ACHN (cell line): ENCODE results near the gene IL1RL1.

Source experiments
- DNase-seq: peaks from one replicate; pipeline ENCODE4 v3.0.0-alpha.2; 2015
- in situ Hi-C: cut with HindIII; loops from 2 replicates; pipeline ENCODE4 v1.10.0; 2017; ENCODE audit warnings: low sequenced_read_pairs, low pct_ligation_motif_present, low pct_unique_long_range_greater_than_20kb

IL1RL1 gene

DNA sequence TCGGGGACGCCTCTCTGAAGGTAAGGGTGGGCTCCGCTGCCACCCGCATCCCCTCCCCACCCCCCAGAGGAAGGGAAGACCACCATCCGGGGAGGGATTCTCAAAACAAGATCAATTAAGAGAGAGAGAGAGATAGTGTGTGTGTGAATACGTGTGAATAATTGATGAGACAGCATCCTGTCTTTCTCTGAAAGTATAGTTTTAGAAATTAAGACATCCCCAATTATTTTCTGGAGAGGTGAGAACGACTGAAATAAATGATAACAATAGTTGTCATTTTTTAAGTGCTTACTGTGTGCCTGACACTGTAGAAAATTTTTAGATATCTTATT is 45.0 kb downstream of the IL1RL1 start:
- in situ Hi-C loops = loop anchor here (25.0 kb wide), 1 partner anchor 94 kb away; no protein-coding TSS in a partner anchor
- DNase-seq = no peak

DNA sequence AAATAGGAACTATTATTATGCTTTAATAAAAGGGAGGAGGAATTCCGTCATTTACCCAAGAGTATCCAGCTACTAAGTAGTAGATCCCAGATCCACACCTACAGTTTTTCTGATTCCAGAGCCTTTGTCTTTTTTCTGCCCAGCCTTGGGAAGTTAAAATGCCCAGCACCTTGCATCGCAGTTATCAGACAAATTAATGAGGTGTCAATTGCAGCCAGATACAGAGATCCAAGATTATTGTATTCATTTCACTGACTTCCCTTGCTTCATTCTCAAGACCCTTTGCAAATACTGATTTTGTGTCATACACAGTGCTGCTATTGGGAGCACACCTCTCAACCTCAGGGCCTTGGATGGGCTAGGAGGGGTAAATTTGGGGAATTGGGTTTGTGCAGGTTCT is 45.4 kb downstream of the IL1RL1 start:
- no peak for DNase-seq
- in situ Hi-C loops = loop anchor here (25.0 kb wide), 1 partner anchor 94 kb away; no protein-coding TSS in a partner anchor

DNA sequence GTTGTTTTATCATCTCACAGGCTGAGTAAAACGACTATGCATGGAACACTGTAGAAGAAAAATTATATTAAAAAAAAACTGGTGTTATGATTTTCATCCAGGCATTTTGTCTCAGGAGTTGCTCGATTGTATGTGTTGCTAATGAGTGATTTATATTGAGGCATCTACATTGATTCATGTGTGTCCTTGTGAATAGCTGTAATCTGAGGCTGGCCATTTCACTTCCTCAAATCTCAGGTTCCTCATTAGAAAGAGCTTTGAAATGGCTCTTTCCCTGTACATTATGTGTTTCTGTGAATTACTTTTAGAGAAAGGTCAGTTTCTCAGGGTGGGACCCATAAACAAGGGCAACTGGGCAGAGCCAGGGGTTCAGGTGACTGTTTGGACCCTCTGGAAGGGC is 46.6 kb downstream of the IL1RL1 start:
- DNase-seq = no peak

DNA sequence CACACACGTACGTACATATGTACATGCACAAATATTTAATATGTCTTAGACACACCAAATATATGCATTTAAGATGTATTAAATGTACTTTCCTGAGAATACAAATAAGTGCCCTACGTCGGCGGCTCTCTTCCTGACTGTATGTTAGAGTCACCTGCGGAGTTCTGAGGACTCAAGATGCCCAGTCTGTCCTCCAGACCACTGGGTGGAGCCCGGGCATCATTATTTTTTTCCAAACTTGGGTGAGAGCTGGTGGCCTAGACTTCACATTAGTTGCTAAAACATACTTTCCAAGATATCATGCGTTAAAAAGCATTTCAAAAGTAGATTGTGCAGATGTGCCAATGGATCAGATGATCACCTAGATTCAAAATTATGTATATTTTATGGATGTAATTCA is 47.1 kb downstream of the IL1RL1 start:
- in situ Hi-C loops = loop anchor here (25.0 kb wide), 1 partner anchor 96 kb away; no protein-coding TSS in a partner anchor
- no peak for DNase-seq

More for the DNA sequence above, 46.6 kb downstream of the IL1RL1 start:
- in situ Hi-C loops = loop anchor here (25.0 kb wide), 1 partner anchor 96 kb away; no protein-coding TSS in a partner anchor

DNA sequence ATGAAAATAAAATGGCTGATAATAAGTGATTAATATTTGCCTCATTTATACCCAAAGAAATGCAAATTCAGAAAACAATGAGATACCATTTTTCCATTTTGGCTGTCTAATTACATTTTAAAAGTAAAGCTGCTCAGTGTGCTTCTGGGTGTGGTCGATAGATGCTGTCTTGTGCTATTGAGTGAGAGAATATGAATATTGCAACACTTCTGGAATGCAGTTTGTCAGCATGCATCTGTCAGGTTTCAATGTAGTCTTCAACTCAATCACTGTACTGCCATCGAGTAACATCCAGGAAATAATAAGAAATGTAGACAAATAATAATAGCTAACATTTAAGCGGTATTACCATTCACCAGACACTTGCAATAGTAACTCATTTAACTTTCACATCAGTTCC is 48.2 kb downstream of the IL1RL1 start:
- in situ Hi-C loops = loop anchor here (25.0 kb wide), 1 partner anchor 97 kb away; no protein-coding TSS in a partner anchor
- no peak for DNase-seq

DNA sequence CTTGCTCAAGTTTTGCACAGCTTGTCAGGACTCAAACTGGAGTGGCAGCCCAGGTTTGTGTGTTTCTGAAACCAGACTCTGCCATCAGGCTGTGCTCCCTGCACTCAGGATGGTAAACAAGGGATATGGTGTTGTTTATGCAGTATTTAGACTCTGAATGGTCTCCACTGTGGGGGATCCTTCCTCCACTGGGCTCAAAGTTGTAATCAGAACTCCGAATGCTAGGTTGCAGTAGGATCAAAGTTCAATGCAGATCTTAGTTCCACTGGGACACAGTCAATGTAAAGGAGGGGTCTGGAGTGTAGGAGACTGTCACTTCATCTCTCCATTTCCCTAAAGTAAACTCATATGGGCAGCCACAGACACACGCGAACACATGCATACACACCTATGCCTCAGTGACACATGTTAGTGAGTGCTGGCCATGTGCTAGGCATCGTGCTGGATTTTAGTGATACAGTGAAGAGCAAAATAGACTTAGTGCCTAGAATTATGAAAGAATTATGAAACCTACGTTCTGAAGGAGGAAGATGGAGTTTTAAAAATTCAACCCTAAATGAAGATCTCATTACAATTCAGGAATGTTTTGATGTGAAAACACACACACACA is 50.4 kb downstream of the IL1RL1 start:
- in situ Hi-C loops = loop anchor here (25.0 kb wide), 1 partner anchor 99 kb away; no protein-coding TSS in a partner anchor
- no peak for DNase-seq

DNA sequence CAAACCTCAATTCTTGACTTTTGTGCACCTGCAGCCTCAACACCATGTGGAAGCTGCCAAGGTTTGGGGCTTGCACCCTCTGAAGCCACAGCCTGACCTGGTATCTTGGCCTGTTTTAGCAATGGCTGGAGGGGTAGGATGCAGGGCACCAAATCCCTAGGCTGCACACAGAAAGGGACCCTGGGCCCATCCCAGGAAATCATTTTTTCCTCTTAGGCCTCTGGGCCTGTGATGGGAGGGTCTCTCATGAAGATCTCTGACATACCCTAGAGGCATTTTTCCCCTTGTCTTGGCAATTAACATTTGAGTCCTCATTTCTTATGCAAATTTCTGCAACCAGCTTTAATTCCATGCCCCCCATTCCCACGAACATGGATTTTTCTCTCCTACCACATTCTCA is 54.4 kb downstream of the IL1RL1 start:
- in situ Hi-C loops = loop anchor here (25.0 kb wide), 1 partner anchor 103 kb away; no protein-coding TSS in a partner anchor
- DNase-seq = no peak

DNA sequence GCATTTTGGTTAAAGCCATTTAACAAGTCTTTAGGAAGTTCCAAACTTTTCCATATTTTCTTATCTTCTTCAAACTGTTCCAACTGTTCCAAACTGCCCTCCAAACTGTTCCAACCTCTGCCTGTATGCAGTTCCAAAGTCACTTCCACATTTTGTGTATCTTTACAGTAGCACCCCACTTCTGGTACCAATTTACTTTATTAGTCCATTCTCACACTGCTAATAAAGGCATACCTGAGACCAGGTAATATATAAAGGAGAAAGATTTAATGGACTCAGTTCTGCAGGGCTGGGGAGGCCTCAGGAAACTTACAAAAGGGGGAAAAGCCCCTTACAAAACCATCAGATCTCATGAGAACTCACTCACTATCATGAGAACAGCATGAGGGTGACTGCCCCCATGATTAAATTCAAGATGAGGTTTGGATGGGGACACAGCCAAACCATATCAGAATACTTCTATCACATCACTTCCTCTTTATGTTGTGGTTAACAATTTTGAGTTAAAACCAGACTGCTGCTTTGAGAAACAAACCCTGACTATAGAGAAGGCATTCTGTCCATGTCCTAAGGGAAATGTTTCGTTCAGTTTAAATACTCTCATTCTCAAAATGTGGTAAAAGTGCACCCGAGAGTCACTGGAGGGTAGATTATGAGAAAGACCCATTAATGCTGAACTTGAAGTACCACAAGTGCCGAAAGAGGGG is 55.2 kb downstream of the IL1RL1 start:
- in situ Hi-C loops = loop anchor here (25.0 kb wide), 1 partner anchor 104 kb away; no protein-coding TSS in a partner anchor
- no peak for DNase-seq

DNA sequence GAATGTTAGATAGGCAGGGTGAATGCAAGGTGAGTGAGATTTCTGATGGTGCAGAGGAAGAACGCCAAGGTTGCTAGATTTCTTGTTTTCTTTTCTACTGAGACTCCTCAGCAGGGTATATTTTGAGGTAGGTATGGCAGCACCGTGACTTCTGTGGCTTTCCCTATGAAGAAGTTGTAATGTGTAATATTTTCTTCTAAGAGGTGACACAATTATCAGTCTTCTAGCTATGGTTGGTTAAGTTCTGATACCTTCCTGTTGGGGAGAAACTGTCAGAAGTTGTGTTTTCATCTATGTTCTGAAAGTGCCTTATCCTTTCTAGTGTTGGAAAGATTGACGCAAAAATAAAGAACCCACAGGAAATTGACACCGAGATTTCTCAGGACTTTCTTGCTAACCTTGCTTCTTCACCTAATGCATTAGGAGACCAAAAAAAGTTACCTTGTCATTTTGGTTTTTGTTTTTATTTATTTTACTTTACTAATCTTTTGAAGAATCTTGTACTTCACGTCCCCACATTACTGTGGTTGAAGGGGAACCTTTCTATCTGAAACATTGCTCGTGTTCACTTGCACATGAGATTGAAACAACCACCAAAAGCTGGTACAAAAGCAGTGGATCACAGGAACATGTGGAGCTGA is 56.1 kb downstream of the IL1RL1 start:
- in situ Hi-C loops = loop anchor here (25.0 kb wide), 1 partner anchor 105 kb away; no protein-coding TSS in a partner anchor
- DNase-seq = no peak

DNA sequence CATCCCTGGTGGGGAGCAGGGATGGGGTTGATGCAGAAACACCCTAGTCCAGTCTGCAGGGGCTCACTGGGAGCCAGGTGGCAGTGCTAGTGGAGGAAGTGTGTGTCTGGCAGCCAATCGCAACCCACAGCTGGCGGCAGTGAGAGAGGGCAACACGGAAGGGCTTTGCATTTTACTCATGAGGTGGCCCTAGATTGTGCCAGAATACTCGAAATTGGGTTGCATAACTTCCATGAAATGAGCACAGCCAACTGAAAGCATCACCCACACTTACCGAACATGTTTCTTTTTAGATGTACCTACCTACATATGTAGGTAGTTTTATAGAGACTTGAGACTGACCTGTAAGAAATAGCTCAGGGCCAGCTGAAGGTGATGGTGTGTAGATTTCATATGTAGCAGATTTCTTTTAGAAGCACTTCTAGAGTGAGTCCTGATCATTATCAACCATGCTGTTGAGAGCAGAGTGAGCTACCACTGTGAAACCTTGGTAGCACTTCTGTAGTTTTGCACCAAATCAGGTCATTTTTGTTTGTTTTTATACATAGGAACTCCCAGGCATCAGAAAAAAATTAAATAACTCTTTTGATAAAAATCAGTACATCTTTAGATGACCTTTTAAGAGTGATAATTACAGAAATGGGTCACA is 57.2 kb downstream of the IL1RL1 start:
- in situ Hi-C loops = loop anchor here (25.0 kb wide), 1 partner anchor 106 kb away; no protein-coding TSS in a partner anchor
- DNase-seq = no peak

DNA sequence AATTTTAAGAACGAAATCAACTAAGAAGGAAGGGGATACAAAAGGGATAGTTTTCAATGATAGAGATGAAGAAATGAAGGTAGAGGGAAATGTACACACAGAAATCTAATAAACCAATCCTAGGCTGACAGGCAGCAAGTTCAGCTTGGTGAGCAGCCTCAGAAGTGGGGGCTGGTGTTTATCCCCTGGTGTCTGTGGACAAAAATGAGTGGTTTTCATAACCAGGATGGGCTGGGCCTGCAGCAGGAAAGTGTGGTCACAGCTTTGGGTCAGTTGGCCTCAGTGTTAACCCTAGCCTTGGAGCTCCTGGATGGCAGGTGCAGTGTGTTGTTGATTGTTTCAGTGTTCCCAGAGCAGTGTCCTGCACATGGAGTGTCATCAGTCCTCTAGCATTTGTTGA is 58.5 kb downstream of the IL1RL1 start:
- in situ Hi-C loops = loop anchor here (25.0 kb wide), 1 partner anchor 108 kb away; no protein-coding TSS in a partner anchor
- DNase-seq = no peak

DNA sequence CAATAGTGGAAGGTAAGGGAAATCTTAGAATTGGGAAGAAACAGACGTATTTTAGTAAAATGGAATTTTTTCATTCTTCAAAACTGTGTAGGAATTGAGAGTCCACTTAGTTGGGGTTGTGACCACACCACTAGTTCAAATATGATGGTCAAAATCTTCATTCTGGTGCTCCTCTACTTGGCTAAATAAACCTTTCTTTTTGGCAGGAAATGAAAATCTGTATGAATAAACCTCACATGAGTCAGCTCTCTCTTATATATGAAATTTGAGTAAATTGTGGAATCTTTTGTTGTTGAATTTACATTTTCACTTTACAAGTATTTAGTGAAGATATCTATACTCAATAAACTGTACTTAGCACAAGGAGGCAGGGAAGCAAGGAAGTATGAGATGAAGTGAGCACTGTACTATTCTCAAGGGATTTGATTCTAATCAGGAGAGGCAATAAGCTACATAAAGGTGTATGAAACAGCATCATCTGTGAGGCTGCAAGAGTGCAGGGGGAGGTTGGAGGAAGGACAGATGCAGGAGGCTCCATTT is 64.8 kb downstream of the IL1RL1 start:
- DNase-seq = no peak
- in situ Hi-C loops = no loop called here

DNA sequence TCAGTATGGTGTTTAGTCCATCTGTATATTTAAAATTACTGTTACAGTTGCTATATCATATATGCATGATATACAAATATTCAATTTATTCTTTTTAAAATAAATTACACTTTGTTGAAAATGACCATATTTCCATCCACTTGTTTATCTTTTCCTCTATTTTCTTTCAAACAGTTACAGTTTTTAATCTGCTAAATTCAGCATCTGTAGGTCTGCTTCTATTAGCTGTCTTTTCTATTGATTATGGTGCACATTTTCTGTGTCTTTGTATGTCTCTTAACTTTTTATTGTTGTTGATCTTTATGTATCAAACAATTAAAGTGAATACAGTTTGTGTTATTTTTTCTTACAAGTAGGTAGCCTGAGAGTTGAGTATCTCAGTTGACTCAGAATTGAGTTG is 72.4 kb downstream of the IL1RL1 start:
- in situ Hi-C loops = no loop called here
- DNase-seq = no peak

DNA sequence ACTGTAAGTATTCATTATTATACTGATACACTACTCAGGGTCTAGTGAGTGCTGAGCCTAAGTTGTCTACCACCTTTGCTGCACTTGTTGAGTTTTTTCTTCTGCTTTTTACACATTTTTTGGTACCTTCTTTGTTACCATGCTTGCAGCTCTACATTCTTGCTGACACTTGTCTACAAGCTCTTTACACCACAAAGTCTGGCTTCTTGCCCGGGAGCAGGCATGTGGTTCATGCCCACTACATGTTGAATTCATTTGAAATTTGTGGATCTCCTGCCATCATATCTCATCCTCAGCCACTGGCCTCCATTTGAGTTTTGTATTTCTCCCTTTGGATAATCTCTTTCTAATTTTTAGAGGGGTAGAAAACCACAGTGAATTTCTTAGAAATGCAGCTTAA is 74.2 kb downstream of the IL1RL1 start:
- DNase-seq = no peak
- in situ Hi-C loops = no loop called here

DNA sequence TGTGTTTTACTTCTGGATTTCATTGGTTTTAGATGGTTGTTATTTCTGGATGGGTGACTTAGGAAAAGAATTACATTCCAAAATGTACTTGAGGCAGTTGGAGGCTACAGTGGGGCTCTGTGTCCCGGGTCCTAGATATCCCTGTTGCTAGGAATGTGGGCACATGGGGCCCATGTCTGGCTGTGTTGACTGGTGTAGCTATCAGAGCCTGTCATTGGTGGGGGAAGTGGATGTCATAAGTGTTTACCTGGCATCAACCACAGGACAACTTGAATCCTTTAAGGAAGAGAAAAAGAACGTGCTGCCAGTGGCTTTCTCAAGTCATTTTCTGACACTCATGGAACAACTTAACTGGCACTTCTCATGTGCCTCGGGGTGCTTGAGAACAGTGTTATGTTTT is 74.6 kb downstream of the IL1RL1 start:
- in situ Hi-C loops = no loop called here
- no peak for DNase-seq

DNA sequence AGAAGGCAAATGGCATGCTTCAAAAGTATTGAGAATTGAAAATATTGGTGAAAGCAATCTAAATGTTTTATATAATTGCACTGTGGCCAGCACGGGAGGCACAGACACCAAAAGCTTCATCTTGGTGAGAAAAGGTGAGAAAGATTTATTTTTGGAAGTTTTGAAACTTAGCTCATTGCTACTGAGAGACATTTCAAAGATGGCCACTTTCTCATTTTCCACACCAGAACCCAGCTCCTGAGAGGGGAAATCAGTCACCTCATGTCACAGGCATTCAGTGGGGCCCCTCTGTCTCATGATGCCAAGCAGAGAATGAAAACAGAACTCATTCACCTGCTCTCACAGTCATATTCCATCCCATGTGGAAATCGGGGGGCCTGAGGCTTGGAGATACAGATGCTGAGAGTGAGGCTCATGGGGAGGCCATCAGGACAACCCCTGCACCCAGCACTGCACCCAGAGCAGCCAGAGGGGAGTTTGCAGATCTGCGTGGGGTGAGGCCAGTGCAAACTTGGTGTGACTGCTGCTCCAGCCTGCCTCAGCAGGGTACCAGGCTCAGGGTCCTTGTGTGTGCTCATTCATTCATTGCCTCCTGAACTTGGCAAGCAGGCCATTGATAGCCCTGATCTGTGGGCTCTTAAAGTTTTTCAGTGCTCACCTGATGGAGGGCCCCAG is 75.6 kb downstream of the IL1RL1 start:
- DNase-seq = no peak
- in situ Hi-C loops = no loop called here

DNA sequence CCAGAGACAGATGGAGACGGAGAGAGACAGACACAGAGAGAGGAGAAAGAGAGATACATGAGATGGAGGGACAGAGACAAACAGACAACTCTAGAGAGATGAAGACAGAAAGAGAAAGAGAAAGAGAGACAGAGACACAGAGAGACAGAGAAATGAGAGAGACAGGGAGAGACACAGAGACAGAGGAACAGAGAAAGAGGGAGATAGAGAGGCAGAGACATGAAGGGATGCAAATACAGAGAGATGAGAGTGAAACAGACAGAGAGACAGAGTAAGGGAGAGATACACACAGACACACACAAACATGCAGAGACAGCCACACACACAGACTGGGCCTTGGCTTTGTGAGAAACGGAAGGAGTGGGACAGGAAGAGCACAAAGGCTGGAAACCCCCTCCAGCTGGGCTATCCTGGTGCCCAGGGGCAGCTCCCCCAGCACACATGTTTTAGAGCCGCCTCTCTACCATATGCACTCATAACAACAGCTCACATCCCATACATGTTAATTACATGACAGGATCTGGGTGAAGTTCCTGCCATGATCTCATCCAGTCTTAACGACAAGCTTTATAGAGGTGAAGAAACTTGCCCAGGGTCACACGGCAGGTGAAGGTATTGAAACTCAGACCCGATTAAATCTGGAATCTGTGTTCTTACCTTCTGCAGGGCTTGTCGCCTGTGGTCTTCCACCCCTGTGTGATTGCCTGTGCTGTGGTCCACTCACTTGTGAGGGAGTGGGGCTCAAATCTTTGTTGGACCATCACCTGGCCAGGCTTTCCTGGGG is 76.6 kb downstream of the IL1RL1 start:
- in situ Hi-C loops = no loop called here
- no peak for DNase-seq
